Fibroblast of pulmonary artery (primary cell): ENCODE results near the gene CDC40.
"Not testable (repeated sequence)": the region's sequence is repeated elsewhere in the genome, so short reads cannot be mapped to it uniquely, and the experiment has no call there.

Experiments used
- DNase-seq: peaks from one replicate; pipeline ENCODE4 v3.0.0-alpha.2; 2010; ENCODE audit warnings: low read depth
- H3K4me3 ChIP-seq: replicated peaks from 2 replicates; pipeline ENCODE4 v1.5.1; 2011; ENCODE audit warnings: low read depth, mild to moderate bottlenecking, control low read depth, low read length, moderate library complexity
- TF ChIP-seq, protein P1 (sequence below): IDR thresholded peaks from 2 replicates; pipeline ENCODE4 v1.5.1; 2011; ENCODE audit warnings: mild to moderate bottlenecking, control low read depth, low read length, inconsistent platforms; ENCODE audit errors: missing control alignments

The CDC40 gene

DNA sequence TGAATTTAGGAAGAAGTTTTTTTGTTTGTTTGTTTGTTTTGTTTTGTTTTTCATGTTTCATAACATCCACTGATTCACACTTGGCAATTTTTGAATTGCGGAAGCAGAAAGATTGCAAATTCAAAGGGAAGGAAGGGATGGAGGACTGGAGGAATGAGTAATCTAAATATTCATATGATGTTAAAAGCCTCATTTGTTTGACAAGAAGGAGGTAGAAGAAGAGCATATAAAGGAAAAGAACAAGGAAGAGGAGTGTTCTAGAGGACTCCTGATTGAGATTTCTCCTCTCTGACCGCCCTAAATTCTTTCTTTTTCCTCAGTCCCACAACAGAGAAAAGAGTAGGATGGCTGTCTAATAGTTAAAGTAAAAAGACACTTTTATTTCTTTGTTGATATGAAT is 89.4 kb downstream of the CDC40 start:
- TF ChIP-seq, protein P1, sequence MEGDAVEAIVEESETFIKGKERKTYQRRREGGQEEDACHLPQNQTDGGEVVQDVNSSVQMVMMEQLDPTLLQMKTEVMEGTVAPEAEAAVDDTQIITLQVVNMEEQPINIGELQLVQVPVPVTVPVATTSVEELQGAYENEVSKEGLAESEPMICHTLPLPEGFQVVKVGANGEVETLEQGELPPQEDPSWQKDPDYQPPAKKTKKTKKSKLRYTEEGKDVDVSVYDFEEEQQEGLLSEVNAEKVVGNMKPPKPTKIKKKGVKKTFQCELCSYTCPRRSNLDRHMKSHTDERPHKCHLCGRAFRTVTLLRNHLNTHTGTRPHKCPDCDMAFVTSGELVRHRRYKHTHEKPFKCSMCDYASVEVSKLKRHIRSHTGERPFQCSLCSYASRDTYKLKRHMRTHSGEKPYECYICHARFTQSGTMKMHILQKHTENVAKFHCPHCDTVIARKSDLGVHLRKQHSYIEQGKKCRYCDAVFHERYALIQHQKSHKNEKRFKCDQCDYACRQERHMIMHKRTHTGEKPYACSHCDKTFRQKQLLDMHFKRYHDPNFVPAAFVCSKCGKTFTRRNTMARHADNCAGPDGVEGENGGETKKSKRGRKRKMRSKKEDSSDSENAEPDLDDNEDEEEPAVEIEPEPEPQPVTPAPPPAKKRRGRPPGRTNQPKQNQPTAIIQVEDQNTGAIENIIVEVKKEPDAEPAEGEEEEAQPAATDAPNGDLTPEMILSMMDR, result no peak
- no peak for DNase-seq

GRCh38 chr6:110270165-110270564 is 89.9 kb downstream of the CDC40 start:
- DNase-seq, result no peak

More for the DNA sequence above, 89.4 kb downstream of the CDC40 start:
- no peak overlapping the region for H3K4me3 ChIP-seq

DNA sequence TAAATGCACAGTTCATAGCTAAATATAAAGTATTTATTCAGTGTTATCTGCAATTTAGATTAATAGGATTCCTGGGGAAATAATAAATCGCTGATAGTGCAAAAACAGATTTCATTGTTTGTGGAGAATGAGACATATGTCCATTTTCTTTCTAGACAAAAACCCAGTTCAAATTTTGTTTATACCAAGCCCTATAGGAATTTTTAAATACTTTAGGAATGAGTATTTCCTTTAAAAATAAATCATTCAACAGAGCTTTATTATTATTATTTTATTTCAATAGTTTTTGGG is 91.5 kb downstream of the CDC40 start:
- DNase-seq, result no peak
- no peak overlapping the region for H3K4me3 ChIP-seq
- TF ChIP-seq, protein P1, result no peak

More at GRCh38 chr6:110270165-110270564, 89.9 kb downstream of the CDC40 start:
- H3K4me3 ChIP-seq, result no peak overlapping the region
- TF ChIP-seq, protein P1, result no peak

DNA sequence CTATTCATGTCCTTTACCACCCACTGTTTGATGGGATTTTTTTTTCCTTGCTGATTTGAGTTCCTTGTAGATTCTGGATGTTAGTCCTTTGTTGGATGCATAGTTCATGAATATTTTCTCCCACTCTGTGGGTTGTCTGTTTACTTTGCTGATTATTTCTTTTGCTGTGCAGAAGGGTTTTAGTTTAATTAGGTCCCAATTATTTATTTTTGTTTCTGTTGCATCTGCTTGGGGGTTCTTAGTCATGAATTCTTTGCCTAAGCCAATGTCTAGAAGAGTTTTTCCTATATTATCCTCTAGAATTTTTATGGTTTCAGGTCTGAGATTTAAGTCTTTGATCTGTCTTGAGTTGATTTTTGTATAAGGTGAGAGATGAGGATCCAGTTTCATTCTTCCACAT is 92.6 kb downstream of the CDC40 start:
- not testable (repeated sequence) for DNase-seq

GRCh38 chr6:110277100-110277665 is 97.0 kb downstream of the CDC40 start:
- TF ChIP-seq, protein P1, result no peak
- no peak for DNase-seq
- no peak overlapping the region for H3K4me3 ChIP-seq

More for the DNA sequence above, 92.6 kb downstream of the CDC40 start:
- H3K4me3 ChIP-seq, result not testable (repeated sequence)
